Myocyte (in vitro differentiated cells): Measurements from ENCODE around the gene SMG7. TPM values are rescaled to one million over a fixed set of nuclear protein-coding genes. Genes with fewer than 3 reads are reported as not detected.

ENCODE experiments used
- DNase-seq: peaks from one replicate; pipeline ENCODE4 v3.0.0-alpha.2; 2012; ENCODE audit warnings: low read depth
- total RNA-seq: library from RNA; depleted of rRNA; stranded (reverse); fragments of >200 nt; gene quantifications from 2 replicates; pipeline ENCODE4 v1.2.3, GENCODE V29; 2014

SMG7 gene
- total RNA-seq, 1 donor from 2014 or later = 24.0 TPM

DNA sequence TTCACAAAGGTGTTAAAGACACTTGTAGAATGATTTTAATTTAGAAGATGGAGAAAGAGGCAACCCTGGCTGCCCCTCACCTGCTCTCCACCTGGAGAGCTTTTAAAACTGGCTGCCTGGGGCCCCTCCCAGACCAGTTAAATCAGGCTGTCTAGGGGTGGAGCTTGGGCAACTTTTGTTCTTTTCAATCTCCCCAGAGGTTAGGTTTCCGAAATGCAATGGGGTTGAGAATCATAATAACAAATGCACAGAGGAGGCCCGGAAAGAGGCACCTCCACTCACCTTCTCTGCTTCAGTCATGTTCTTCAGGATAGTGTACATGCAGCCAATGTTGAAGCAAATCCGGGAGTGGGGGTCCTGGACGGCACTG lies 117.6 kb downstream of the SMG7 start:
- DNase-seq = no peak

- DNase-seq = no peak
Observed at GRCh38 chr1:183590244-183591191, 118.2 kb downstream of the SMG7 start, which contains the start of gene NCF2. Gene NCF2, minus strand, starts transcription at chr1:183590459. Its CDS starts 130 bp downstream, at chr1:183590329.

- DNase-seq = no peak
Observed at GRCh38 chr1:183592733-183593132, 120.4 kb downstream of the SMG7 start.

GRCh38 chr1:183593356-183593755 lies 121.1 kb downstream of the SMG7 start:
- DNase-seq = no peak

GRCh38 chr1:183595537-183595936 lies 123.2 kb downstream of the SMG7 start:
- no peak for DNase-seq

DNA sequence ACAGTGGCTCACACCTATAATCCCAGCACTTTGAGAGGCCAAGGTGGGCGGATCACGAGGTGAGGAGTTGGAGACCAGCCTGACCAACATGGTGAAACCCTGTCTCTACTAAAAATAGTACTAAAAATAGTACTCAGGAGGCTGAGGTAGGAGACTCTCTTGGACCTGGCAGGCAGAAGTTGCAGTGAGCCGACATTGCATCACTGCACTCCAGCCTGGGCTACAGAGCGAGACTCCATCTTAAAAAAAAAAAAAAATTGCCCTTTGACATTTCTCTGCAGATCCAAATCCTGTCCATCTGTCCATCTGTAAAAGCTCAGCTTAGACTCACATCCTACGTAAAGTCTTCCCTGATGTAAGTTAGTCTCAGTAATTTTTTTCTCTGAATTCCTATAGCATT lies 124.2 kb downstream of the SMG7 start:
- no peak for DNase-seq

DNA sequence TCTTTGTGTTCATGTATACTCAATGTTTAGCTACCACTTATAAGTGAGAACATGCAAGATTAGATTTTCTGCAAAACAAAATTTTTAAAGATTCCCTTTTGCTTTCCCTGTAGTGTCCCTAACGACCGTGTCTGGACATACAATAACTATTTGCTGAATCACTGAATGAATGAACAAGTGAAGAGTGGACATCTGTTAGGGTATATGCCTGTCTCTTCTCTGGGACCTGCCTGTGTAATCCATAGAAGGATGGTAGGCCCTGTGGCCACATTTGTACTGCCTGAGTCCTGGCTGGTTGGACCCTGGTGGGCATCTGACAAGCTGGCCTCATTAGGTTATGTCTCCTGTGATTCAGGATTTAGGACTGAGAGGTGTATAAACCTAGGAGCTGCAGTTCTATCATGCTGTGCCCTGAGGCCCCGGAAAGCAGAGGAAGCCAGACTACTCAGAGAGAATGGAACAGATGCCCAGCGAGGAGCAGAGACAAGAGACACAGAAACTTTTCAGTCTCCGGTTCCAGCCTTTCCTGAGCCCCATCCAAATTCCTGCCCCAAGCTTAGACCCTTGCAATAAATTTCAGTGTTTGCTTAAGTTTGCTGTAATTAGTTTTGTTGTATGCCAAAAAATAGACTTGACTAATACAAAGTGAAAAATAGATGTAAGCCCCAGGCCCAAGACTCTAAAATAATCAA lies 125.5 kb downstream of the SMG7 start:
- DNase-seq = no peak

DNA sequence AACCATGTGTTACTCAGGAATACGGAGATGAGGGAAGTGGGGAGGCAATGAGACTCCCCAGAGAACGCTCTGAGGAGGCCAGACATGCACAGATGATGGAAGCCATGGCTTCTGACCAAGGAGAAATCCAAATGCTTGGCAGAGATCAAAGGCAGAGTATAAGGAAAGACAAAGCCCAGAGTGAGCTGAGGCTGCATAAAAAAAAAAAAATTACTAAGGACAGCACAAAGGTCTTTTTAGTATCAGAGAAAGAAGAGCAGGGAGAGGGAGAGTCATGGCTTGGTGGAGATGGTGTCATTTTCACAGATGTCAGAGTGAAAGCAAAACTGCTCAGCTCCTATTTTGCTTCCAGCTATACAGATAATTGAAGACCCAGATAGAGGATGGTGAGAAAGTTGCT lies 126.1 kb downstream of the SMG7 start:
- DNase-seq = no peak

GRCh38 chr1:183600136-183600535 lies 127.8 kb downstream of the SMG7 start:
- DNase-seq = peak; percentile 28

DNA sequence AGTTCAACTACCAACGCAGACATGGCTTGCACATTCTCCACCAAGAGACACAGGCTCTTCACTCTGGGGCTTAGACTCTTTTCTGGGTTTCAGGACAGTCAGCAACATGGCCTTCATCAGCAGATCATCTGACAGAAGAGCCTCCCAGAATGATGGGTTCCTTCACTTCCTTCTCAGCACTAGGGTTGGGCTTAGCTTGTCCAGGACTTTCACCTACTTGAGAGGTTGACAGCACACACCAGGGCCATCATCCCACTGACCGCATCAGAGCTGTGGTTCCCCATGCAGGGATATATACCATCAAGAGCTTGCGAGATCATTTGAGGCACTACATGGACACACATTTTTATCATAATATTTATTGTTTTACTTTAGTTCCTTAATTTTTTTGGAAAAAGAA lies 128.3 kb downstream of the SMG7 start:
- DNase-seq = no peak

- no peak for DNase-seq
Observed at GRCh38 chr1:183602510-183602909, 130.2 kb downstream of the SMG7 start.

Other genes with a start within 250 kb of the SMG7 start
- gene NMNAT2, start 54.1 kb upstream of the SMG7 start, total RNA-seq = 5.3 and 7.8 TPM in 2 replicates
- gene NCF2, start 118.0 kb downstream of the SMG7 start, total RNA-seq = 0.10 TPM in 1 of 2 replicates, not detected in the other
- gene ARPC5, start 163.3 kb downstream of the SMG7 start, total RNA-seq = 74.5 and 76.0 TPM in 2 replicates
- gene APOBEC4, start 180.8 kb downstream of the SMG7 start, total RNA-seq = not detected in 2 replicates